Effector memory CD4-positive, alpha-beta T cell (primary cell): Measurements from ENCODE around the gene IPO4.
"Not testable (repeated sequence)": the region's sequence is repeated elsewhere in the genome, so short reads cannot be mapped to it uniquely, and the experiment has no call there.

Experiments
- DNase-seq, 3 donors: peaks; one replicate each; pipeline ENCODE4 v3.0.0-alpha.2; 2020
- H3K27ac ChIP-seq: 2 replicates; pipeline ENCODE4 v1.7.0; 2013; ENCODE audit warnings: mild to moderate bottlenecking, low read length, moderate library complexity; ENCODE audit not compliant: insufficient read depth, poor library complexity, severe bottlenecking
- H3K27me3 ChIP-seq: replicated peaks from 2 replicates; pipeline ENCODE4 v1.7.0; 2013; ENCODE audit warnings: mild to moderate bottlenecking, low read length; ENCODE audit not compliant: insufficient read depth, control insufficient read depth, poor library complexity, severe bottlenecking
- H3K36me3 ChIP-seq: 2 replicates; pipeline ENCODE4 v1.7.0; 2013; ENCODE audit warnings: mild to moderate bottlenecking, low read length, moderate library complexity; ENCODE audit not compliant: control insufficient read depth, insufficient read depth
- H3K4me1 ChIP-seq: 2 replicates; pipeline ENCODE4 v1.7.0; 2013; ENCODE audit warnings: low read length, mild to moderate bottlenecking; ENCODE audit not compliant: control insufficient read depth, insufficient read depth, poor library complexity, severe bottlenecking
- H3K4me3 ChIP-seq: 2 replicates; pipeline ENCODE4 v1.7.0; 2013; ENCODE audit warnings: low read length, low read depth, mild to moderate bottlenecking; ENCODE audit not compliant: insufficient read depth, poor library complexity, severe bottlenecking
- H3K9me3 ChIP-seq: 2 replicates; pipeline ENCODE4 v1.7.0; 2013; ENCODE audit warnings: mild to moderate bottlenecking, low read length, moderate library complexity; ENCODE audit not compliant: control insufficient read depth

IPO4 gene

GRCh38 chr14:24203249-24203886 lies 14.8 kb upstream of the IPO4 start:
- not testable (repeated sequence) for H3K4me1 ChIP-seq, DNase-seq, H3K27me3 ChIP-seq, H3K4me3 ChIP-seq, H3K27ac ChIP-seq, H3K9me3 ChIP-seq
- H3K36me3 ChIP-seq = peaks cover 28% of the 10 kb centered on the region

DNA sequence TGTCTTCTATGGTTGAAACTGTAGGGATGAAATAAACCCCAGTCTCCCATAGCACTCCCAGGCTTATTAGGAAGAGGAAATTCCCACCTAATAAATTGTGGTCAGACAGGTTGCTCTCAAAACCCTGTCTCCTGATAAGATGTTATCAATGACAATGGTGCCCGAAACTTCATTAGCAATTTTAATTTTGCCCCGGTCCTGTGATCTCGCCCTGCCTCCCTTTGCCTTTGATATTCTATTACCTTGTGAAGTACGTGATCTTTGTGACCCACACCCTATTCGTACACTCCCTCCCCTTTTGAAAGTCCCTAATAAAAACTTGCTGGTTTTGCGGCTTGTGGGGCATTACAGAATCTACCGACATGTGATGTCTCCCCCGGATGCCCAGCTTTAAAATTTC lies 13.9 kb upstream of the IPO4 start:
- not testable (repeated sequence) for H3K27ac ChIP-seq, DNase-seq, H3K4me1 ChIP-seq, H3K4me3 ChIP-seq, H3K9me3 ChIP-seq, H3K27me3 ChIP-seq
- peaks cover 22% of the 10 kb centered on the region for H3K36me3 ChIP-seq

- Histone ChIP-seq H3K4me3 (no peak overlapping the region), H3K36me3 (peaks cover 5% of the 10 kb centered on the region), H3K27me3 (no peaks in the 10 kb centered on the region), H3K27ac (no peak overlapping the region), H3K4me1 (peaks cover 12% of the 10 kb centered on the region), H3K9me3 (no peaks in the 10 kb centered on the region)
- DNase-seq = no peak
Measured at GRCh38 chr14:24198814-24199524, 10.4 kb upstream of the IPO4 start.

GRCh38 chr14:24197056-24197450 lies 8.4 kb upstream of the IPO4 start:
- Histone ChIP-seq H3K4me1 (peaks cover 12% of the 10 kb centered on the region), H3K36me3 (peaks cover 6% of the 10 kb centered on the region), H3K27me3 (no peaks in the 10 kb centered on the region), H3K4me3 (no peak overlapping the region), H3K9me3 (no peaks in the 10 kb centered on the region), H3K27ac (no peak overlapping the region)
- no peak for DNase-seq

- Histone ChIP-seq H3K4me1 (peaks cover 12% of the 10 kb centered on the region), H3K36me3 (peaks cover 6% of the 10 kb centered on the region), H3K27me3 (no peaks in the 10 kb centered on the region), H3K9me3 (no peaks in the 10 kb centered on the region), H3K27ac (peak overlapping the region; percentile 99), H3K4me3 (peak overlapping the region; percentile 81)
- DNase-seq = no peak
Measured at GRCh38 chr14:24196071-24197055, 7.7 kb upstream of the IPO4 start.

DNA sequence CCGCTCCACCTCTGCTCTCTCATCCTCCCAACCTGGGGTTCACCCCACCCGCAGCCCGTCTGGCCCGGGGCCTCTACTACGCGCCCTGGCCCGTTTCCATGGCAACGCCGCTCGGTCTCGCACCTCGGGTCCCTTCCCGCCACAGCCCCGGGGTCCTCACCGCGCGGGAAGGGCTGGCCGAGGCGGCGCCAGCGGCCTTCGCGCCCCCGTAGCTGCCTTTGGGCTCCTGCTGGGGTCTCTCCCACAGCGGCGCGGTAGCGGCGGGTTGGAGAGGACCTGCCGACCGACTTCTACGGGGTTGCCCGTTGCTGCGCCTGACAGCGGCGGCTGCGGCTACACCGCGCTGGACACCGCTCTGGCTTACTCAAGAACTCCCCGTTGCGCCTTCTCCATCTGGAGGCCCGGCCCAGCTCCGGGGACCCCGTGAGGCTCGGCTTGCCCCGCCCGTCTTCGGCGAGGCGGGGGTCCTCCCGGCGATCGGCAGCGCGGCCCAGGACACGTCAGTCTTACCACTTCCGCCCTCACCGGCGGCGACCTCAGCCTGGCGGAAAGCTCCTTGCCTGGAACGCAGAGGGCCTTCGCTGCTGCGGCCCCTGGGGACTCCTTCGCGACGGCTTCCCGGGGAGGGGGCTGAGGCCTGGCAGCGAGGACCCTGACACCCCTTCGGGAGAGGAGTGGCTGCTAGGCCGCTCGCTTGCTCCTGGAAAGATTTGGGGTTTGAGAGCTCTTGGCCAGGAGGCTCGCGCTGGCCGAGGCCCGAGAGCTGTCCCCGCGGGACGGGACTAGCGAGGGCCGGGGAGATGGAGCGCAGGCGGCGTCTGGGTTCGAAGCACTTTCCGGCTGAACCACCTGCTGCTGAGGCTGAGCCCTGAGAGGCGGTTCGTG lies 6.8 kb upstream of the IPO4 start, which contains the start of gene TM9SF1:
Gene TM9SF1, minus strand, starts transcription at position 256 of the 885 bp plus-strand sequence. CDS start 422 bp downstream, outside the sequence.
- peak within 1 kb of the TSS; percentile 81 for H3K4me3 ChIP-seq
- peaks cover 6% of the 10 kb centered on the region for H3K36me3 ChIP-seq
- peak; percentile 80 to 92 (median 83) for DNase-seq
- no peaks in the 10 kb centered on the region for H3K27me3 ChIP-seq
- no peaks in the 10 kb centered on the region for H3K9me3 ChIP-seq
- H3K4me1 ChIP-seq = peaks cover 12% of the 10 kb centered on the region
- H3K27ac ChIP-seq = peak within 1 kb of the TSS; percentile 99

DNA sequence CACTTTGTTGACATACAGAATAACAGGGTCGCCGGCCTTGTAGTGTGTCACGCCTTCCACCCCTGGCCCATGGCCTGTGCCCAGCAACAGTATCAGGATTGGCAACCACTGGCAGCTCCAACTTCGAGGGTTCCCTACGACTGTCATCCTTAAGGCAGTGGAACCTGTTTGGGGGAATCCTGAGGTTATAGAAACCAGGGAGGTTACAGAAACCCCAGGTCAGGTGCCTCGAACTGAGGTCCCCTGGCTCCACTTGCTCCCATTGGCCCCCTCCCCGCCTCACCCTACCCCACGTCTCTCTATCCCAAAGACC lies 6.2 kb upstream of the IPO4 start:
- Histone ChIP-seq H3K36me3 (peaks cover 12% of the 10 kb centered on the region), H3K4me1 (peaks cover 12% of the 10 kb centered on the region), H3K4me3 (peak overlapping the region; percentile 81), H3K27me3 (no peaks in the 10 kb centered on the region), H3K27ac (peak overlapping the region; percentile 99), H3K9me3 (no peaks in the 10 kb centered on the region)
- DNase-seq = no peak

GRCh38 chr14:24194186-24194872 lies 5.7 kb upstream of the IPO4 start:
- Histone ChIP-seq H3K27ac (peak overlapping the region; percentile 99), H3K9me3 (no peaks in the 10 kb centered on the region), H3K27me3 (no peaks in the 10 kb centered on the region), H3K36me3 (peaks cover 12% of the 10 kb centered on the region), H3K4me3 (peak overlapping the region; percentile 81), H3K4me1 (peaks cover 12% of the 10 kb centered on the region)
- no peak for DNase-seq

DNA sequence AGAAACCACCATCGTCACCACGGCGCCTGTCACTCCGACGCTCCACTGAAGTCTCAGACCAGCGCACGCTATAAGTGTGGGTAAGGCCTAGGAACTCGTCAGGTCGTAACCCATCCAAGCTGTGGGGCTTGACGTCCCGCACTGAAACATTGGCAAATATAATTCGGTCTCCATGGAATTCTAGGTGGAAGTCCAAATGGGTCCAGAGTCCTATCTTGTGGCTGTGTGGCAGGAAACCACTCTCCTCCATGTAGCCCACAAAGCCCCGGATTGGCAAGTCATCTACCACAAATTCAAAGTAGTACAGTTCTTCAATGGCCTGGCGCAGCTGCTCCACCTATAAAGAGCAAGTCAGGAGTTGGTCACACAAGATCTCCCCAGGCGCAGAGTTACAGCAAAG lies 4.3 kb upstream of the IPO4 start:
- no peak for DNase-seq
- Histone ChIP-seq H3K27ac (no peak overlapping the region), H3K36me3 (peaks cover 12% of the 10 kb centered on the region), H3K9me3 (no peaks in the 10 kb centered on the region), H3K4me3 (no peak overlapping the region), H3K27me3 (no peaks in the 10 kb centered on the region), H3K4me1 (peaks cover 21% of the 10 kb centered on the region)
